Neural cell (in vitro differentiated cells): ENCODE measurements around the gene PRRT3. TPM values are rescaled to one million over a fixed set of nuclear protein-coding genes. Genes with fewer than 3 reads are reported as not detected.

Experiments used
- H2AFZ ChIP-seq: fragments of 200-600, 300-800 bp; sonication (generic), shearing (Covaris generic); 2 replicates; pipeline ENCODE4 v1.6.0; 2014; ENCODE audit warnings: low read depth, mild to moderate bottlenecking, antibody characterized with exemption, low read length, moderate library complexity
- H3F3A ChIP-seq: fragments of 200-600 bp; shearing (Covaris generic); 2 replicates; pipeline ENCODE4 v1.6.1; 2016; ENCODE audit warnings: mild to moderate bottlenecking, moderate library complexity, mixed read lengths, antibody characterized with exemption, low read length; ENCODE audit not compliant: insufficient read depth, poor library complexity, severe bottlenecking
- H3K27ac ChIP-seq: fragments of 200-600, 300-800 bp; sonication (generic), shearing (Covaris generic); 2 replicates; pipeline ENCODE4 v1.5.1; 2014; ENCODE audit warnings: mild to moderate bottlenecking, low read length, moderate library complexity
- H3K27me3 ChIP-seq: fragments of 300-800, 200-600 bp; sonication (generic), shearing (Covaris generic); 2 replicates; pipeline ENCODE4 v1.6.0; 2014; ENCODE audit warnings: mild to moderate bottlenecking, low read depth, low read length, moderate library complexity; ENCODE audit not compliant: insufficient read depth
- H3K36me3 ChIP-seq: fragments of 300-800, 200-600 bp; sonication (generic), shearing (Covaris generic); 2 replicates; pipeline ENCODE4 v1.5.1; 2014; ENCODE audit warnings: mild to moderate bottlenecking, antibody characterized with exemption, low read length, moderate library complexity; ENCODE audit not compliant: insufficient read depth
- H3K4me2 ChIP-seq: fragments of 300-800, 200-600 bp; sonication (generic), shearing (Covaris generic); 2 replicates; pipeline ENCODE4 v1.6.0; 2014; ENCODE audit warnings: mild to moderate bottlenecking, low read length
- H3K4me3 ChIP-seq: fragments of 300-800, 200-600 bp; sonication (generic), shearing (Covaris generic); 2 replicates; pipeline ENCODE4 v1.5.1; 2014; ENCODE audit warnings: mild to moderate bottlenecking, low read length, moderate library complexity
- H3K79me2 ChIP-seq: fragments of 200-600 bp; shearing (Covaris generic); replicated peaks from 2 replicates; pipeline ENCODE4 v1.6.0; 2014; ENCODE audit warnings: mild to moderate bottlenecking, low read length, moderate library complexity; ENCODE audit not compliant: insufficient read depth
- H3K9ac ChIP-seq: fragments of 300-800, 200-600 bp; sonication (generic), shearing (Covaris generic); 2 replicates; pipeline ENCODE4 v1.6.1; 2016; ENCODE audit warnings: mild to moderate bottlenecking, low read length, mixed read lengths
- H3K9me2 ChIP-seq: fragments of 200-600 bp; shearing (Covaris generic); 2 replicates; pipeline ENCODE4 v1.6.1; 2016; ENCODE audit warnings: mild to moderate bottlenecking, low read length, mixed read lengths; ENCODE audit not compliant: insufficient read depth
- H3K9me3 ChIP-seq: fragments of 200-600, 300-800 bp; sonication (generic), shearing (Covaris generic); 2 replicates; pipeline ENCODE4 v1.6.1; 2016; ENCODE audit warnings: mild to moderate bottlenecking, mixed run types, low read length, moderate library complexity, mixed read lengths
- H4K20me1 ChIP-seq: fragments of 200-600 bp; shearing (Covaris generic); 2 replicates; pipeline ENCODE4 v1.6.1; 2016; ENCODE audit warnings: mild to moderate bottlenecking, mixed run types; ENCODE audit not compliant: insufficient read depth
- EP300 ChIP-seq: fragments of 450-650 bp; conservative IDR thresholded peaks from 2 replicates; pipeline ENCODE4 v1.6.1; 2014; ENCODE audit warnings: antibody characterized with exemption, mild to moderate bottlenecking, moderate library complexity; ENCODE audit not compliant: poor library complexity, severe bottlenecking
- EZH2 ChIP-seq: fragments of 200-600, 300-800 bp; shearing (Covaris generic), sonication (generic); IDR thresholded peaks from 2 replicates; pipeline ENCODE4 v1.6.1; 2014; ENCODE audit warnings: antibody characterized with exemption, low read length, borderline replicate concordance, mild to moderate bottlenecking; ENCODE audit not compliant: insufficient read depth, poor library complexity, severe bottlenecking
- MXI1 ChIP-seq: fragments of 450-650 bp; conservative IDR thresholded peaks from 2 replicates; pipeline ENCODE4 v1.6.1; 2014; ENCODE audit warnings: antibody characterized with exemption, mild to moderate bottlenecking; ENCODE audit not compliant: poor library complexity, severe bottlenecking
- POLR2AphosphoS5 ChIP-seq: IDR thresholded peaks from 2 replicates; pipeline ENCODE4 v1.6.1; 2012
- RAD21 ChIP-seq: fragments of 450-650 bp; conservative IDR thresholded peaks from 2 replicates; pipeline ENCODE4 v1.6.1; 2014; ENCODE audit warnings: antibody characterized with exemption, mild to moderate bottlenecking, moderate library complexity
- SMC3 ChIP-seq: fragments of 450-650 bp; conservative IDR thresholded peaks from 2 replicates; pipeline ENCODE4 v1.6.1; 2014; ENCODE audit warnings: antibody characterized with exemption, mild to moderate bottlenecking, moderate library complexity; ENCODE audit not compliant: poor library complexity
- TAF1 ChIP-seq: IDR thresholded peaks from 2 replicates; pipeline ENCODE4 v1.6.1; 2012; ENCODE audit warnings: low read depth
- polyA plus RNA-seq: library from polyadenylated mRNA; depleted of rRNA; stranded (reverse); fragments of >200 nt; gene quantifications from 2 replicates; pipeline ENCODE4 v1.2.3, GENCODE V29; 2014
- TF ChIP-seq, protein P1 (sequence below): IDR thresholded peaks from 2 replicates; pipeline ENCODE4 v1.6.1; 2012; ENCODE audit warnings: borderline replicate concordance
- TF ChIP-seq, protein P2 (sequence below): fragments of 450-650 bp; IDR thresholded peaks from 2 replicates; pipeline ENCODE4 v1.5.1; 2014; ENCODE audit warnings: antibody characterized with exemption, mild to moderate bottlenecking, moderate library complexity; ENCODE audit not compliant: poor library complexity, severe bottlenecking

PRRT3 gene
- polyA plus RNA-seq, 1 donor from 2014 or later: 2.9 TPM

DNA sequence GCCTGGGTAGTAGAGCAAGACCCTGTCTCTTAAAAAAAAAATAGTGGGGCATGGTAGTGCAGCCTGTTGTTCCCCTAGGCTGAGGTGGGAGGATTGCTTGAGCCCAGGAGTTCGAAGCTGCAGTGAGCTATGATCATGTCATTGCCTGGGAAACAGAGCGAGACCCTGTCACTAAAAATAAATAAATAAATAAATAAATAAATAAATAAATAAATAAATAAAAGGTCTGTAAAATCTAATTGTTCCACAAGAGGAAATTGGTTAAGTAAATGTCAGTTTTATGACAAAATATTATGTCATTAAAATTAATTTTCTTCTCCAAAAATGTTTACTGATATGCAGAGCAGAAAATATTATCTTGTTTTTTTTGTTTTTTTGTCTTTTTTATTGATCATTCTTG lies 13.2 kb downstream of the PRRT3 start:
- Histone ChIP-seq H2AFZ (no peak overlapping the region), H3K79me2 (no peaks in the 10 kb centered on the region), H3K9me2 (no peaks in the 10 kb centered on the region), H3F3A (no peaks in the 10 kb centered on the region), H3K36me3 (no peaks in the 10 kb centered on the region), H3K4me2 (no peak overlapping the region), H4K20me1 (no peaks in the 10 kb centered on the region), H3K9ac (no peak overlapping the region), H3K4me3 (no peak overlapping the region), H3K27me3 (no peaks in the 10 kb centered on the region), H3K9me3 (no peaks in the 10 kb centered on the region), H3K27ac (no peak overlapping the region)
- TF ChIP-seq MXI1 (no peak), SMC3 (no peak), RAD21 (no peak), POLR2AphosphoS5 (no peak), EP300 (no peak), EZH2 (no peak), TAF1 (no peak)
- TF ChIP-seq, protein P1, sequence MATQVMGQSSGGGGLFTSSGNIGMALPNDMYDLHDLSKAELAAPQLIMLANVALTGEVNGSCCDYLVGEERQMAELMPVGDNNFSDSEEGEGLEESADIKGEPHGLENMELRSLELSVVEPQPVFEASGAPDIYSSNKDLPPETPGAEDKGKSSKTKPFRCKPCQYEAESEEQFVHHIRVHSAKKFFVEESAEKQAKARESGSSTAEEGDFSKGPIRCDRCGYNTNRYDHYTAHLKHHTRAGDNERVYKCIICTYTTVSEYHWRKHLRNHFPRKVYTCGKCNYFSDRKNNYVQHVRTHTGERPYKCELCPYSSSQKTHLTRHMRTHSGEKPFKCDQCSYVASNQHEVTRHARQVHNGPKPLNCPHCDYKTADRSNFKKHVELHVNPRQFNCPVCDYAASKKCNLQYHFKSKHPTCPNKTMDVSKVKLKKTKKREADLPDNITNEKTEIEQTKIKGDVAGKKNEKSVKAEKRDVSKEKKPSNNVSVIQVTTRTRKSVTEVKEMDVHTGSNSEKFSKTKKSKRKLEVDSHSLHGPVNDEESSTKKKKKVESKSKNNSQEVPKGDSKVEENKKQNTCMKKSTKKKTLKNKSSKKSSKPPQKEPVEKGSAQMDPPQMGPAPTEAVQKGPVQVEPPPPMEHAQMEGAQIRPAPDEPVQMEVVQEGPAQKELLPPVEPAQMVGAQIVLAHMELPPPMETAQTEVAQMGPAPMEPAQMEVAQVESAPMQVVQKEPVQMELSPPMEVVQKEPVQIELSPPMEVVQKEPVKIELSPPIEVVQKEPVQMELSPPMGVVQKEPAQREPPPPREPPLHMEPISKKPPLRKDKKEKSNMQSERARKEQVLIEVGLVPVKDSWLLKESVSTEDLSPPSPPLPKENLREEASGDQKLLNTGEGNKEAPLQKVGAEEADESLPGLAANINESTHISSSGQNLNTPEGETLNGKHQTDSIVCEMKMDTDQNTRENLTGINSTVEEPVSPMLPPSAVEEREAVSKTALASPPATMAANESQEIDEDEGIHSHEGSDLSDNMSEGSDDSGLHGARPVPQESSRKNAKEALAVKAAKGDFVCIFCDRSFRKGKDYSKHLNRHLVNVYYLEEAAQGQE: no peak
- TF ChIP-seq, protein P2, sequence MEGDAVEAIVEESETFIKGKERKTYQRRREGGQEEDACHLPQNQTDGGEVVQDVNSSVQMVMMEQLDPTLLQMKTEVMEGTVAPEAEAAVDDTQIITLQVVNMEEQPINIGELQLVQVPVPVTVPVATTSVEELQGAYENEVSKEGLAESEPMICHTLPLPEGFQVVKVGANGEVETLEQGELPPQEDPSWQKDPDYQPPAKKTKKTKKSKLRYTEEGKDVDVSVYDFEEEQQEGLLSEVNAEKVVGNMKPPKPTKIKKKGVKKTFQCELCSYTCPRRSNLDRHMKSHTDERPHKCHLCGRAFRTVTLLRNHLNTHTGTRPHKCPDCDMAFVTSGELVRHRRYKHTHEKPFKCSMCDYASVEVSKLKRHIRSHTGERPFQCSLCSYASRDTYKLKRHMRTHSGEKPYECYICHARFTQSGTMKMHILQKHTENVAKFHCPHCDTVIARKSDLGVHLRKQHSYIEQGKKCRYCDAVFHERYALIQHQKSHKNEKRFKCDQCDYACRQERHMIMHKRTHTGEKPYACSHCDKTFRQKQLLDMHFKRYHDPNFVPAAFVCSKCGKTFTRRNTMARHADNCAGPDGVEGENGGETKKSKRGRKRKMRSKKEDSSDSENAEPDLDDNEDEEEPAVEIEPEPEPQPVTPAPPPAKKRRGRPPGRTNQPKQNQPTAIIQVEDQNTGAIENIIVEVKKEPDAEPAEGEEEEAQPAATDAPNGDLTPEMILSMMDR: no peak

DNA sequence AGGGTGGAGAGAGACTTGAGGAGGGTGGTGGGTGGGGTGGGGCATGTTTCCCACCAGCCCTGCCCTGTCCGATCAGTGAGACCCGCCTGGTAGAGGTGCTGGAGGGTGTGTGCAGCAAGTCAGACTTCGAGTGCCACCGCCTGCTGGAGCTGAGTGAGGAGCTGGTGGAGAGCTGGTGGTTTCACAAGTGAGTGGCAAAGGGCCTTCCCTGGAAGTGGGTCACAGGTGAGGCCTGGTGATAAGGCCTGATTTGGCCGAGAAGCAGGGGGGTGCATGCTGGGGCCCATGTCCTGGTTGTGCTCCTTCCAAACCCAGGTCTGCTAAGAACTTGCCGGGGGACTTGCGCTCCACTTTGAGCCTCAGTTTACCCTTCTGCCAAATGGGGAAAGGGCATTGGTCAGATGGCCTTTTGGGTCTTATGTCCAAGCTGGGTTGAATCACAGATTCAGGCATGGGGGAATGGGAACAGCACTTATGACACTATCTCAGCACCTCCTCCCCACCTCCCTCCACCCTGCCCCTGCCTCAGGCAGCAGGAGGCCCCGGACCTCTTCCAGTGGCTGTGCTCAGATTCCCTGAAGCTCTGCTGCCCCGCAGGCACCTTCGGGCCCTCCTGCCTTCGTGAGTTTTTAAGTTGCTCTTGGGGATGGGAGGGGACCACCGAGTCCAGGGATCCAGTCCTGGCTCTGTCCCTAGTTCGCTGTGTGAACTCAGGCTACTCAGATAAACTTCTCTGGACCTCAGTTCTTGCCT lies 14.5 kb downstream of the PRRT3 start:
- H3K36me3 ChIP-seq: no peaks in the 10 kb centered on the region
- no peak overlapping the region for H3K9ac ChIP-seq
- H3K9me3 ChIP-seq: no peaks in the 10 kb centered on the region
- no peak overlapping the region for H3K4me2 ChIP-seq
- no peak overlapping the region for H3K27ac ChIP-seq
- H2AFZ ChIP-seq: no peak overlapping the region
- H4K20me1 ChIP-seq: no peaks in the 10 kb centered on the region
- TF ChIP-seq, protein P2: no peak
- TF ChIP-seq POLR2AphosphoS5: no peak
- no peak for TF ChIP-seq RAD21
- no peaks in the 10 kb centered on the region for H3K9me2 ChIP-seq
- no peaks in the 10 kb centered on the region for H3F3A ChIP-seq
- H3K4me3 ChIP-seq: no peak overlapping the region
- no peaks in the 10 kb centered on the region for H3K27me3 ChIP-seq
- H3K79me2 ChIP-seq: no peaks in the 10 kb centered on the region
